ENCODE data around the gene ZNF423. TPM values are rescaled to one million over a fixed set of nuclear protein-coding genes. Genes with fewer than 3 reads are reported as not detected.

ZNF423 gene
- total RNA-seq, 2 experiments from 2014 or later = not detected

DNA sequence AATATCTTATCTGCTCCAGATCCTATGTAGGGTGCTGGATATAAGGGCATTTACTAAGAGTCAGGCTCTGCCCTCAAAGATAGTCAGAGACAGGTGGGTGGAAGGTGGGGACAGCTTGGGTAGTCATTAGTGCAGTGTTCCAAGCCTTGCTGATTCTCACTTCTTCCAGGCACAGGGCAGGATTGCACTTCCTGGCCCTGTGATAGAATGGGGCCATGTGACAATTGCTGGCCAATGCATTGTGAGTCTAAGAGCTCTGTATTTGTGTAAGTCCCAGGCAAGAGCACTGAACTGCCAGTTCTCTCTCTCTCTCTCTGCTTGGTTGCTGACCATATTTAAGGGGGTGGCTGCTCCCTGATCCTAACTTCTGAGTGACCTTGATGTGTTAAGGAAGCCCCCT is 370.2 kb downstream of the ZNF423 start:
- POLR2A ChIA-PET = no interaction called here
- CTCF ChIA-PET = no interaction called here

DNA sequence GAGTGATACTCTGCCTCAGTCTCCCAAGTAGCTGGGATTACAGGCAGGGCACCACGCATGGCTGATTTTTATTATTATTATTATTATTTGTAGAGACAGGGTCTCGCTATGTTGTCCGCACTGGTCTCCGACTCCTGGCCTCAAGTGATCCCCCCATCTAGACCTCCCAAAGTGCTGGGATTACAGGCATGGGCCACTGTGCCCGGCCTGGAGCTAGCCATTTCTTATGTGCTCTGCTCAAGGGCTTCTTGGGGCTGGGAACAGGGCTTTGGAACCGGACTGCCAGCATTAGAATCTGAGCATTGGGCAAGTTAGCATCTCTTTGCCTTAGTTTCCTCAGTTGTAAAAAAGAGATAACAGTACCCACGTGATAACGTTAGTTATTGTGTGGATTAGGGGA is 371.0 kb downstream of the ZNF423 start:
- POLR2A ChIA-PET = no interaction called here
- CTCF ChIA-PET = no interaction called here

DNA sequence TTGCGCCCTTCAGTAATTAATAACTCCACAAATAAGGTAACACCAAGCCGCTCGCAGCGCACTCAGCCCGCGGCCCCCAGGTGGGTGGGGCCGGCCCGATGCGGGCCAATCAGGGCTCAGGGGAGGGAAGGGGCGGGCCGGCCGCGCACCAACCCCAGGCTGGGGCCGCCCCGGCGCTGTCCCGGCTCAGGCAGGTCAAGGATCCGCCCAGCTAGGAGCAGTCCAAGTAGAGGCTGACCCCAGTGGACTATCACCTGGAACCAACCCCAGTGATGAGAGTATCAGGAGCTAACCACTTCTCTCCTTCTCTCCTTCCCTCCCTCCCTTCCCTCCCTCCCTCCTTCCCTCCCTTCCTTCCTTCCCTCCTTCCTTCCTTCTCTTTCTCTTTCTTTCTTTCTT is 371.5 kb downstream of the ZNF423 start:
- ChIA-PET CTCF (no interaction called here), POLR2A (no interaction called here)

DNA sequence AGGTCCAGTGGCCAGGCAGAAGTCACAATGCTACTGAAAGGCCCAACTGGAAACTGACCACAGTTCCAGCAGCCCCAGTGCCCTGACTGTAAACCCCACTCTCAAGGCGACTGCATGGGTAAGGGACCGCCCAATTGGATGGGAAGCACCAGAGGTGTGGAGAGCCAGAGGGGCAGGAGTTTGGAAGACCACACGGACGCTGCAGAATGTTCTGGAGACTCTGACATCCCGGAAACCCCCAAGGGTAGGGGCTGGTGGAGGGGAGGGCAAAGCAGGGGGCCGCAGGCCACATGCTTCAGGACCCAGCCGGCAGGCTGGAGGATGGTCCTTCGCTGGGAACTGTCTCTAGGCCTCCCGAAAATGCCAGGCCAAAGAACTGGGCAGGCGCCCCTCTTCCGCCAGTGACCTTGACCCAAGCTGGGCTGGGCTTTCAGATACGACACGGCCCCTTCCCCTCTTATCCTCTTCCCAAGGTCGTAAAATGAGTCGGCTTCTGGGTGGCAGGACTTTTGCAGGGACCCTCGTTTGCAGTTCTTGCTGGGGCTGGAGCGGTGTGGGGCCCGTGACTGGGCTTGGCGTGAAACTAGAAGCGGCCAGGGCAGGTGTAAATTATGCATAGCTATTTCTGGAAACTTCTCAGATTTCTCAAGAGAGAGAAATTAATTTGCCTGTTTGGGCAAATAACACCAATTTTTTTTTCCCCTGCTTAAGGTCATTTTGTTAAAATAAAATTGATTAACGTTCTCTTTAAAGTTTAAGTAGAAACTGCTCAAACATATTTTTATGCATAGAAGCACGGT is 372.1 kb downstream of the ZNF423 start:
- POLR2A ChIA-PET = no interaction called here
- CTCF ChIA-PET = no interaction called here

DNA sequence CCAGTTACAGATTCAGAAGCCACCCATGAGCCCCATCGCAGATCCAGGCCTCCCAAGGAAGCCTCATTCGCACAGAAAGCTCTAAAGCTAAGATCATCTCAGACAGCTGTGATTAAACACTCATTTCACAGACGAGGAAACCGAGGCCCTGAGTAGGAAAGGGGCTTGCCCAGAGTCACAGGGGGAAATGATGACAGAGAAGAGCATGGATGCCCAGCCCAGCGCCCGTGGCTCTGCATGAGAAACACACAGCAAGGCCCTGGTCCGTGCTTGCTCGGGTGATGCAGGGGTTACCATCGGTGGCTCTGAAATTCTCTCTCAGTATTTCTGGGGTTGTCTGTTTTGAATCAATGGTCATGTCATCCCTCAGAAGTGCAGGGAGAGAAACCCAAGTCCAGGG is 372.7 kb downstream of the ZNF423 start:
- POLR2A ChIA-PET = no interaction called here
- CTCF ChIA-PET = no interaction called here

DNA sequence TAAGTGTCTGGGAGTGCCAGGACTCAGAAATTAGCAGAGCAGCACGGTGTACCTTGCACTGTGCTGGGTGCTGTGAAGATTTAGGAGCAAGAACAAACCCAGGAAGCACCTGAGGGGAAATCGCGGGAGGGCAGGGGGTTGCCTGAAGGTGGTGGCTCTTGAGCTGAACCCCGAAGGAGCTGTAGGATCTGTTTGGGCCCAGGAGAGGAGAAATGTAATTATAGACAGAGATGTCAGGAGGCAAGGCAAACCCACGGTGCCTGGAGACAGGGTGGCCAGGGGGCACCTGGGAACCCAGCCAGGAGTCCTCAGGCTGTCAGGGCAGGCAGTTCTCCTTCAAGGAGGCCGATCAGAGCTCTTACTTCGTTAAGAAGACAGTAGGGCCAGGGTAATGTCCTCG is 373.2 kb downstream of the ZNF423 start:
- CTCF ChIA-PET = no interaction called here
- POLR2A ChIA-PET = no interaction called here

DNA sequence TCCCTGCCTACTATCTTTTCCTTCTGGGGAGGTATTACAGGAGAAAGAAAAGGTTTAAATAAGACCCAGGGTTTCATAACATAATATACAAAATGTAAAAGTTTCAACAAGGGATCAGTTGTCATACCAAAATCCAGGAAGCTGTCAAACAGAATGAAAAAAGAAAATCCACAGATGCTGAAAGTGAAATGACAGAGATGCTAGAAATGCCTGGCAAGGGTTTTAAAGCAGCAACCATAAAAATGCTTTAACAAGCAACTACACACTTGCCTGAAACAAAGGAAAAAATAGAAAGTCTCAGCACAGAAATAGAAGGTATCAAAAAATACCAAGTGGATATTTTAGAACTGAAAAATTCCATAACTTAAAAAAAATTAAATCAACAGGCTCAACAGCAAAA is 377.3 kb downstream of the ZNF423 start:
- CTCF ChIA-PET = no interaction called here

DNA sequence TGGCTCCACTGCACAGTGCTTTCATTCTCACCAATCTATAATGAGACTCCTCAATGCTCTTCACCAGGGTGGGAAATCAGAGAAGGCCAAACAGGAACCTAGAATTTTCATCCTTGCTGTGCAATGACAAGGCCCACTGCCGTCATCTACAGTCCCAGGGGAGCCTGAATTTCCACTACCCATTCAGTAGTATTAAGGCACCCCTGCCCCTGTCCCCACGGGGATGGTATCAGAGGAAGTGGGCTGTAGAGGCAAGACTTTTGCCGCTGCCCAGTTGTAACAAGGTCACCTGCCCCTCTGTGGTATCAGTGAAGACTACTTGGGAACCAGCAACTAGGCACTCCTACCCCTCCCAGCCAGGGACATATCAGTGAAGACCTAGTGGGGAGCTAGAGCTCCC is 377.8 kb downstream of the ZNF423 start:
- ChIA-PET CTCF (no interaction called here), POLR2A (no interaction called here)

More for the DNA sequence above, 377.3 kb downstream of the ZNF423 start:
- POLR2A ChIA-PET = no interaction called here

DNA sequence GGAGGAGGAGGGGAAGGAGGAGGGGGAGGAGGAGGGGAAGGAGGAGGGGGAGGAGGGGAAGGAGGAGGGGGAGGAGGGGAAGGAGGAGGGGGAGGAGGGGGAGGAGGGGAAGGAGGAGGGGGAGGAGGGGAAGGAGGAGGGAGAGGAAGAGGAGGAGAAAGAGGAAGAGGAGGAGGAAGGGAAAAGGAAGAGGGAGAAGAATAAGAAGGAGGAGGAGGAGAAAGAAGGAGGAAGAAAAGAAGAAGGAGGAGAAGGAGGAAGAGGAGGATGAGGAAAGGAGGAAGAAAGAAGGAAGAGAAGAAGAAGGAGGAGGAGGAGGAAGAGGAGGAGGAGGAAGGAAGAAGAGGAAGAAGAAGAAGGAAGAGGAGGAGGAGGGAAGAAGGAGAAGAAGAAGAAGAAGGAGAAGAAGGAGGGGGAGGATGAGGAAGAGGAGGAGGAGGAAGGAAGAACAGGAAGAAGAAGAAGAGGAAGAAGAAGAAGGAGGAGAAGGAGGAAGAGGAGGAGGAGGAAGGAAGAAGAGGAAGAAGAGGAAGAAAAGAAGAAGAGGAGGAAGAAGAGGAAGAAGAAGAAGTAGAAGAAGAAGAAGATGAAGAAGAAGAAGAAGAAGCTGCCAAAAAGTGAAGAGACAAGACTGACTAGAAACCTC is 378.5 kb downstream of the ZNF423 start:
- CTCF ChIA-PET = no interaction called here

DNA sequence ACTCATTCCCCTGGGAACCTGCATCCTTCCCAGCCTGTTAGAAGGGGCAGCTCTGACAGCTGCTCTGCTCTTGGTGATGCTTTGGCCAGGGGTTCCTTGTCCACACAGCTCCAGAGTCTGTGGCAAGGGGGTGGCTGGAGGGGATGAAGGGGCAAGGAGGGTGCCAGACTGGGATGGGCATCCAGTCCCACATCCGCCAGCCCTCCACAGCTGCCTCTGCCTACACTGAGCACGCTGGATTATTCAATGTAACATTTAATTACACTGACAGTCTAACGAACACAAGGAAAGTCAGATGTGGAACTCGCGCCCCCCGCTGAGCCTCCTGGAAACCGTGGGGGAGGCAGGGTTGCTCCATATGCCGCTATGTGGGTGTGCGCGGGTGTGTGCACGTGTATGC is 381.2 kb downstream of the ZNF423 start:
- ChIA-PET POLR2A (no interaction called here), CTCF (no interaction called here)

More for the DNA sequence above, 378.5 kb downstream of the ZNF423 start:
- POLR2A ChIA-PET = no interaction called here

DNA sequence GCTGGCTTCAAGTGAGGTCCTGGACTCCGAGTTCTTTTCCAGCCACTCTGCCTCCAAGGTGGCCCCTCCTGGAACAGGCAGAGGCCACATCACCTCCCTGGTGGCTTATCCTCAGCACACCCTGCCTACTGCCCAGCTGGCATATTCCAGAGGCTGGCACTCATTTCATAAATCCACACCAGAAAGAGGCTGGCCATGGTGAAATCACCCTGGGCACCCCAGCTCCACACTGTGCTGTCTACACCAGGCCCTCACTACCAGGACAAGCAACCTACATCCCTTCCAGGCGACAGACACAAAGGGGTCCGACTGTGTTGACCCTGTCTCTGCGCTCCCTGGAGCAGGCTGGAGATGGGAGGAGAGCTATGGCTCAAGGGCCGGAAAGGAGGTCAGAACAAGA is 382.1 kb downstream of the ZNF423 start:
- POLR2A ChIA-PET = no interaction called here
- CTCF ChIA-PET = no interaction called here

DNA sequence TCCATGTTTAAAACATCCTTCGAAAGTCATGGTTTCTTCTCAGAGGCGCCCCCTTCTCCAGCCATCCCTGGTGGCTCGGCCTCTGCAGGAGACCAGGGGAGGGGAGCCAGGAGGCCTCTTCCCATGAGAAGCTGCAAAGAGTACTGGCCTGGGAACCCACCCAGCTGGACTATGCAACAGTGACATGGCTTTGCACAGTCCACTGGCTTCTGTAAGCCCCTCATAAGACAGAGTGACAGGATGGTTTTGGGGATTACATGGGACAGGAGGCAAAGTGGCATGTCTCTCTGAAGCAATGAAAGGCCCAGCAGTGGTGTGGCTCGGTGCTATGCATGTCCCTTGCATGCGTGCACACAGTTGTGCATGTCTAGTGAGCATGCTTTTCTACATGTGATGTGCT is 382.8 kb downstream of the ZNF423 start:
- CTCF ChIA-PET = interaction anchor here (1.4 kb wide), 1 partner anchor 18 kb away, joined by 3 read pairs; no protein-coding TSS in a partner anchor
- POLR2A ChIA-PET = no interaction called here

DNA sequence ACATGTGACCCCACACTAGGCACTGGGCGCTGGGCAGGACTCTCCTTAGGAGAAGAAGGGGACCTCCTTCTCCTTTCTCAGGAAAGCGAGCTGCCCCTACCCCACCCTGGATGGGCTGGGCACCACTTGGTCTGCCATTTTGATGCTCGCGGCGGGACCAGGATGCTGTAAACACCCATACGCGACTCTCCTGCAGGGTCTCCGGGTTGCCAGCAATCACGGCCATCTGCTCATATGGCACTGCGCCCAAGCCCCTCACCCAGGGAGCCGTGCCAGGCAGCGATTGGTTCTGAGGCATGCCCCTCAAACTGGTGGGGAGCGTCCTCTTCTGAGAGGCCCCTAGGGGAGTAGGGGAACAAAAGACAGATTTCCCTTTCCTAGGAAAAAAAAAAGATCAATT is 383.3 kb downstream of the ZNF423 start:
- CTCF ChIA-PET = interaction anchor here (1.4 kb wide), 1 partner anchor 18 kb away, joined by 3 read pairs; no protein-coding TSS in a partner anchor

DNA sequence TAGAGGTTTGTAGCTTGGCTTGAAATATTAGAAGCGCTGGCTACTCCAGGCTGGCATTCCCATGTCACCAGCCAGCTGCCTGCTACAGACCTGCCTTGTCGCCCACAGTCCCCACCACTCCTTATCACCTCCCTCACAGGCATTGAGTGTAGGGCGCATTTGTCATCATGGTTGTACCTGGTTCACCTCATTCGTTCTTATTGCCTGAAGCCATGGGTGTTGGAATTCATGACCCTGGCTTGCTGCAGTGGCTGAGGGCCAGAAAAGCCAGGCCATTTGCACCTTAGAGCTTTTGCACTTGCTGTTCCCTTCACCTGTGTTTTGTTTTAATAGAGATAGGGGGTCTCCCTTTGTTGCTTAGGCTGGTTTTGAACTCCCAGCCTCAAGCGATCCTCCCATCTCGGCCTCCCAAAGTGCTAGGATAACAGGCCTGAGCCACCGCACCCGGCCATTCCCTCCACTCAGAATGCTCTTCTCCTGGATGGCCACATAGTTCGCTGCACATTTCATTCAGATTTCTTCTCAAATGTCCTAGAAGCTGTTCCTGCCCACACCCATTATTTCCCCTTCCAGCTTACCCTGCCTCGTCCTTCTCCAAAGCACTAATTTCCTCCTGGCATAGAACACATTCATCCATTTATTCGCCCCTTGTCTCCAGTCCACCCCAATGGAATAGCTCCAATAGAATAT is 384.7 kb downstream of the ZNF423 start:
- CTCF ChIA-PET = interaction anchor here (1.1 kb wide), 1 partner anchor 21 kb away, joined by 3 read pairs; no protein-coding TSS in a partner anchor
- POLR2A ChIA-PET = no interaction called here

More for the DNA sequence above, 383.3 kb downstream of the ZNF423 start:
- POLR2A ChIA-PET = no interaction called here

DNA sequence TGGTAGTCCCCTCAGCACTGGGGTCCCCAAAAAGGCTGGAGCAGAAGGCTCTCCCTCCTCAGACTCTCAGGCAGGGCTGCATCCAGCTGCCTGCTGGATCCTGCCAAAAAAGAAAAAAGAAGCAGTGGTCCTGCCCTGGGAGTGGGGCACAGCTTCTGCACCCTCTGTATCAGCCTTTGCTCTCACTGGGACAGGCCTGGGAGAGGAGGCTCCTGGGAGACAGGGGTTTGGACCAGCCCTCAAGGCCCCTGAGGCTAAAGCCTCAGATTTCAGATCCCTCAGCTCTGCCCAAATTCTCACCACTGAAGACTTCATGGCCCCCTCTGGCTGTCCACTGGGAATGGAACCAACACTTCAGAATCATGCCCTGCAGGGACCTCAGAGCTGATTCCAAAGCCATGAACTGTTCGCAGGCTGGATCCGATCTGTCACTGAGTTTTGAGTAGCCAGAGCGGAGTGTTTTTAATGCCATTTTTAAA is 385.4 kb downstream of the ZNF423 start:
- ChIA-PET POLR2A (no interaction called here), CTCF (interaction anchor here (0.5 to 1.1 kb wide), 2 partner anchors 22 to 1252 kb away, joined by 3 to 5 read pairs; no protein-coding TSS in a partner anchor)

DNA sequence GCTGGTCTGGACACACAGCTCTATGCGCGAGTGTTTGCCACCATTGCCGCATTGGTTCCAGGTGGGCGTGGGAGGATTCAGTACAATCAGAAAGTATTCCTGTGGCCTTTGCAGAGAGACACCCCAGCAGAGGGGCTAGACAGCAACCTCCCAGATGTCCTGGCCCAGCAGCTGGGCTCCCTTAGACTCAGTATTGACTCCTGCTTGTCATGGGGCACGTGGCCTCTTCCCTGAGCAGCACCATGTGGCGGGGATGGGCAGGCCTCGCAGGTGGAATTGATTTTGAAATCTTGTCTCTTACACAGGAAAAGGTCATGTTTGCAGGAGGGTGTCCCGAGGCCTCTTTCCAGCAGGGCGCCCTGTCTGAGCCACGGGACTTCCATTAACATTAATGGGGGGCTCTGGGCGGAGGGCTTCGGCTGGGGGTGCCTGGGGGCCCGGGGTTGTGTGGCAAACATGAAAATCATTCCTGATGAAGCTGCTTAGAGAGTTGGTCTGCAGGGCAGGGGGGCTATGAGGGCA is 385.9 kb downstream of the ZNF423 start:
- ChIA-PET POLR2A (no interaction called here), CTCF (interaction anchor here (0.5 kb wide), 1 partner anchor 1251 kb away, joined by 5 read pairs; no protein-coding TSS in a partner anchor)

DNA sequence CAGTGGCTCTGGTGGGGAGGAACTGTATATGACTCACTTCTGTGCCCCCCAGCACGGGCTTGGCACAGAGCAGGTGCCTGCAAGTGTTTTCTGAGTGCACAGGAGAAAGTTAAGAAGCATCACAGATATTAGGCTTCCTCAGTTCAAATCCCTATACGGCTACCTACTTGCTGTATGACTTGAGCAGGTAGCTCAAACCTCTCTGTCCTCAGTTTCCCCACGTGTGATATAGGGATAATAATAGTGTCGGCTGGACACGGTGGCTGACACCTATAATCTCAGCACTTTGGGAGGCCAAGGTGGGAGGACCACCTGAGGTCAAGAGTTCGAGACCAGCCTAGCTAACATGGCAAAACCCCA is 386.6 kb downstream of the ZNF423 start:
- CTCF ChIA-PET = no interaction called here
- POLR2A ChIA-PET = no interaction called here

DNA sequence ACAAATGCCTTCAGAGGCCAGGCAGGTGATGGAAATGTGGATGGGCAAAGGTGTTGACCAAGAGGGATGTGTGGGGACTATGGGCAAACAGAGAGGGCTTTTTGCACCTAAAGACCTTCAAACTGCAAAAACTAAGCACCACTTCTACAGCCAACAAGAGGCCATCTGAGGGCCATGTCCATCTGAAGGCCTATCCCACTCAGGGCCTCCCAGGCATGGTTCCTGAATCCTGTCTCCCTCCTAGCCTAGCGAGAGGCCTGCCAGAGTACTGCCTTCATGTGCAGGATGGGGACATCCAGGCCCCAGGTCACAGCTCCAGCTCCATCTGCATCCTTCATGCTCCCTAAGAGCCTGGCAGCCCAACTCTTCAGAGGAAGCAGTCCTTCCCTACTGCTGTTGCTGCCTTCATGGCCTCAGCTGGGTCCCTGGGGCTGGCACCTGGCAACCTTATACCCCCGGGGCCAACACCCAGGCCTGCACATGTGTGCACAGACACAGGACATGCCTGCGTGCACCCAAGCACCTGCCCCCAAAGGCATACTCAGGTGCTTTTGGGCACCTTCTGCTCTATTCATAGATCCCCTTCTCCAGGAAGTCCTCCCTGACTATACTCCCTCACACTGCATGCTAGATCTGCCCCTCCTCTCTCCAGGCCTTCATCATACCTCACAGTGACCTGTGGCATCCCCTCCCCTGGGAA is 387.2 kb downstream of the ZNF423 start:
- CTCF ChIA-PET = no interaction called here

DNA sequence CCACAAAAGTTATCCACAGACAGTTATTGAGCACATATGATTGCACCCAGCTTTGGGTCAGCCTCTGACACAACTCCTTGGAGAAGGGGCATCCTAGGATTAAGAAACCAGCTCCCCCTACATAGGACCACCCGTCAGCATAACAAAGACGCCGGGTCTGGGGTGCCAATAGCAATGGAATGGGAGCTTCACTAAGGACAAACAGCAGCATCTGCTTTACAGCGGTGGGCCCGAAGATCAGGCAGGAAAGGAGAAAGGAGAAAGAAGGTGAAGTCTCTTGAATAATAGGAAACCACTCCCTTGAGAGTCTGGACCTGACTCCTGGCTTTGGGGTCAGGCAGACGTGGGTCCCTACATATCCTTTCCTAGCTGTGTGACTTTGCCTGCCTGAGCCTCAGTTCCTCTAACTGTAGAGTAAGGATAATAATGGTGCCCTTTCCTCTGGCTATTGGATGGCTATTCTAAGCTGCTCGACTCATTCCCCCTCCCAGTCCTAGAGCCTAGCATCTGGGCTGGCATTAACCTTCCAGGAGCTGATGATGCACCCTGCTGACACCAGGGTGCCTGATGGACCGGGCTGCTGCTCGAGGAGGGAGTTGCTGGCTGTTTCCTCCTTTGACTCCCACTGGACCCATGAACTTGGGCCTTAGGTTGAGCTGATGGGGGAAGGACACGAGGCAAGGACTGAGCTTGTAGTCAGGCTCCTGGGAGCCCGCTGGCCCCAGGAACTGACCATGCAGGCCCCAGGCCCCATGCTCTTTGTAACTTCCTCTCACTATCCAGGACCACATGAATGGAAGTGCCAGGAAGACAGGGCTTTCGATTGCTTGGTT is 388.2 kb downstream of the ZNF423 start:
- ChIA-PET CTCF (no interaction called here), POLR2A (no interaction called here)

More for the DNA sequence above, 387.2 kb downstream of the ZNF423 start:
- POLR2A ChIA-PET = no interaction called here
